Peyer's patch (tissue), 4 donors: ENCODE data around the gene SPATA13.
"Not testable (repeated sequence)": the region's sequence is repeated elsewhere in the genome, so short reads cannot be mapped to it uniquely, and the experiment has no call there.

ENCODE experiments used
- CTCF ChIP-seq, 6 experiments: fragments of 450-650 bp in 4 of 6; fragments of 200-600 bp in 2 of 6; sonication (generic) in 1 of 6; IDR thresholded peaks; one replicate each; pipeline ENCODE4 v1.5.1; 2017 to 2019; ENCODE audit warnings: antibody characterized with exemption in 6 of 6, mild to moderate bottlenecking in 3 of 6, moderate library complexity in 1 of 6
- POLR2A ChIP-seq, 2 donors: fragments of 450-650 bp; IDR thresholded peaks; one replicate each; pipeline ENCODE4 v1.5.1; 2017; ENCODE audit warnings: antibody characterized with exemption in 2 of 2, mild to moderate bottlenecking in 2 of 2, moderate library complexity in 2 of 2

DNA sequence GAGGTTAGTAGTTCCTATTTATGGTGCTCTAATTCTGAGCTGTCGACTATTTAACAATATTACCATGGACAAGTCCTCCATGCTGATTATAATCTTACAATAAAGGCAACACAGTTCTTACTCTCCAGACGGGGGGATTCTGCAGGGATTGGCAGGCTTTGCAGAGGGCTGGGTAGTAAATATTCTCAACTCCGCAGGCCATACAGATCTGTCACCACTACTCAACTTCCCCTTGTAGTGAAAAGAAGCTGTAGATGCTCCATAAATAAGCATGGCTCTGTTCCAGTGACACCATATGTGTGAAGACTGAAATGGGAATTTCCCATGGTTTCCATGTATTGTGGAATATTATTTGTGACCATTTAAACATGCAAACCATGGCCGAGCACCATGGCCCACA is 158.4 kb downstream of the SPATA13 start:
- not testable (repeated sequence) for TF ChIP-seq POLR2A, CTCF (IDR thresholded peaks at IDR 0.05)
